Mesendoderm (in vitro differentiated cells): ENCODE data around the gene C14orf39.
A peak's percentile ranks its signal among the peaks of the same experiment; 100 is the strongest.

Experiments used
- DNase-seq: peaks from one replicate; pipeline ENCODE4 v3.0.0; 2013
- H2AK5ac ChIP-seq: 2 replicates; pipeline ENCODE4 v1.6.1; 2013; ENCODE audit warnings: low read length, inconsistent platforms
- H2BK120ac ChIP-seq: 2 replicates; pipeline ENCODE4 v1.6.1; 2013; ENCODE audit warnings: low read depth, mild to moderate bottlenecking, low read length, moderate library complexity, mixed read lengths
- H2BK15ac ChIP-seq: replicated peaks from 2 replicates; pipeline ENCODE4 v1.6.1; 2013; ENCODE audit warnings: low read depth, mild to moderate bottlenecking, moderate library complexity
- H2BK5ac ChIP-seq: 2 replicates; pipeline ENCODE4 v1.6.1; 2013; ENCODE audit warnings: low read length, inconsistent platforms
- H3K18ac ChIP-seq: 2 replicates; pipeline ENCODE4 v1.6.1; 2013; ENCODE audit warnings: mild to moderate bottlenecking, low read length, mixed read lengths
- H3K23ac ChIP-seq: one replicate; pipeline ENCODE4 v1.6.1; 2013; ENCODE audit warnings: low read length
- H3K27ac ChIP-seq: 2 replicates; pipeline ENCODE4 v1.5.1; 2013; ENCODE audit warnings: low read depth, mild to moderate bottlenecking, inconsistent platforms, low read length, moderate library complexity
- H3K27me3 ChIP-seq: 2 replicates; pipeline ENCODE4 v1.6.1; 2013; ENCODE audit warnings: low read length, control low read depth, mild to moderate bottlenecking, inconsistent platforms; ENCODE audit not compliant: insufficient read depth, poor library complexity
- H3K36me3 ChIP-seq: 2 replicates; pipeline ENCODE4 v1.6.1; 2013; ENCODE audit warnings: low read length, inconsistent platforms; ENCODE audit not compliant: control insufficient read depth, insufficient read depth
- H3K4ac ChIP-seq: one replicate; pipeline ENCODE4 v1.6.1; 2013; ENCODE audit warnings: low read depth, mild to moderate bottlenecking, low read length, moderate library complexity
- H3K4me1 ChIP-seq: 2 replicates; pipeline ENCODE4 v1.6.1; 2013; ENCODE audit warnings: low read depth, low read length, inconsistent platforms; ENCODE audit not compliant: control insufficient read depth
- H3K4me2 ChIP-seq: 2 replicates; pipeline ENCODE4 v1.6.1; 2013; ENCODE audit warnings: low read length
- H3K4me3 ChIP-seq: 2 replicates; pipeline ENCODE4 v1.5.1; 2013; ENCODE audit warnings: mild to moderate bottlenecking, low read length
- H3K56ac ChIP-seq: one replicate; pipeline ENCODE4 v1.6.1; 2013; ENCODE audit warnings: low read length
- H3K79me1 ChIP-seq: 2 replicates; pipeline ENCODE4 v1.6.1; 2013; ENCODE audit warnings: low read length, inconsistent platforms
- H3K79me2 ChIP-seq: 2 replicates; pipeline ENCODE4 v1.6.1; 2013; ENCODE audit warnings: mild to moderate bottlenecking, low read length; ENCODE audit not compliant: control insufficient read depth, insufficient read depth
- H3K9ac ChIP-seq: 2 replicates; pipeline ENCODE4 v1.6.1; 2013; ENCODE audit warnings: low read length, inconsistent platforms
- H4K5ac ChIP-seq: one replicate; pipeline ENCODE4 v1.6.1; 2013; ENCODE audit warnings: low read length
- H4K8ac ChIP-seq: one replicate; pipeline ENCODE4 v1.6.1; 2013; ENCODE audit warnings: low read depth, mild to moderate bottlenecking, control low read depth, low read length, moderate library complexity
- WGBS: extraction: QIAGEN DNeasy Blood & Tissue Kit; methylation state at CpG from one replicate; pipeline ENCODE4 v1.1.7; 2013; ENCODE audit warnings: low lambda C conversion rate, missing lambda C conversion rate; ENCODE audit not compliant: insufficient coverage; ENCODE audit errors: extremely low coverage; 5-methylcytosine and 5-hydroxymethylcytosine counted together

The C14orf39 gene

DNA sequence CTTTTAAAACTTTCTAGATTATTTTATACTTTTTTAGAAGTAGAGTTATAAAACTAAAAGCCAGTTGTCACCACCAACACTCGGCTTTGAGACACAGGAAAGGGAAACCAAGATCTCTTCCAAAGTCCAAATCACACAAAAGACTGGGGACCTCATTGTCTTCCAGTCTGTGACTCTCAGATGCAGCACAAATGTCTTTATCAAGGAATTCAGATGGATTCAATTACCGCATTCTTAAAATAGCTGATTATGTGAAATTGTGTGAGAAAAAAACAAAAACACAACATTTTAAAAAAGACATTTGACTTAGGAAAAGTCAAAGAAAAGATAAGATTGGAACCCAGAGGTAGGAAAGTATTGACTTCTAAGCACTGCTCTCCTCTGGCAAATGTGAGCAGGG is 19.6 kb upstream of the C14orf39 start:
- Histone ChIP-seq H2BK120ac (no peak overlapping the region), H3K9ac (no peak overlapping the region), H3K27ac (no peak overlapping the region), H3K23ac (no peak overlapping the region), H3K79me2 (no peaks in the 10 kb centered on the region), H3K4ac (no peak overlapping the region), H3K4me1 (peaks cover 3% of the 10 kb centered on the region), H3K79me1 (no peaks in the 10 kb centered on the region), H3K18ac (no peak overlapping the region), H4K8ac (no peak overlapping the region), H2BK5ac (no peak overlapping the region), H2BK15ac (no peak overlapping the region), H3K56ac (no peak overlapping the region), H3K27me3 (peaks cover 48% of the 10 kb centered on the region), H3K4me3 (no peak overlapping the region), H3K36me3 (no peaks in the 10 kb centered on the region), H4K5ac (no peak overlapping the region), H2AK5ac (no peak overlapping the region), H3K4me2 (no peak overlapping the region)
- peak; percentile 6 for DNase-seq
- no CpG with 5 or more reads among the region's 2 CpGs for WGBS

DNA sequence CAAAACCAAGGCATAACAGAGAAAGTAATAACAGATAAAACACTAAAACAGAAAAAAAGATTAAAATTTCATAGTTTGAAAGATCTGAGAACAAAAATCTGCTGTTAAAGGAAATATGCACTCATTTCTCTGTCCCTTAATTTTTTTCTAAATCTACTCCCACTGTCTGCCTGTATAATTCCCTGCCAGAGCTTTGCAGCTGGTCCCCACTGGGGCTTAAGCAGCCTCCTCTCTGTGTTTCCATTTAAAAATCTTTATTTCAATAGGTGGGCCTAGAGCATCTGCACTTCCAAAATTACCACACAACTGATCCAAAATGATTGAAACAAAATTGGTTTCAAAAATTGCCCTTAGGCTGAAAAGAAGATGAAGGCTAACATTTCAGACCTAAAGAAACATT is 16.7 kb upstream of the C14orf39 start:
- H3K36me3 ChIP-seq, result no peaks in the 10 kb centered on the region
- H4K8ac ChIP-seq, result no peak overlapping the region
- DNase-seq, result no peak
- H3K4me3 ChIP-seq, result no peak overlapping the region
- H3K56ac ChIP-seq, result no peak overlapping the region
- H3K79me2 ChIP-seq, result no peaks in the 10 kb centered on the region
- peaks cover 22% of the 10 kb centered on the region for H3K27me3 ChIP-seq
- H4K5ac ChIP-seq, result no peak overlapping the region
- no peak overlapping the region for H2BK15ac ChIP-seq
- no peak overlapping the region for H3K4me2 ChIP-seq
- H3K23ac ChIP-seq, result no peak overlapping the region
- H3K79me1 ChIP-seq, result no peaks in the 10 kb centered on the region
- H3K4me1 ChIP-seq, result no peaks in the 10 kb centered on the region
- H3K4ac ChIP-seq, result no peak overlapping the region
- H2AK5ac ChIP-seq, result no peak overlapping the region
- H2BK120ac ChIP-seq, result no peak overlapping the region
- H3K18ac ChIP-seq, result no peak overlapping the region
- no peak overlapping the region for H3K9ac ChIP-seq
- H2BK5ac ChIP-seq, result no peak overlapping the region
- H3K27ac ChIP-seq, result no peak overlapping the region

DNA sequence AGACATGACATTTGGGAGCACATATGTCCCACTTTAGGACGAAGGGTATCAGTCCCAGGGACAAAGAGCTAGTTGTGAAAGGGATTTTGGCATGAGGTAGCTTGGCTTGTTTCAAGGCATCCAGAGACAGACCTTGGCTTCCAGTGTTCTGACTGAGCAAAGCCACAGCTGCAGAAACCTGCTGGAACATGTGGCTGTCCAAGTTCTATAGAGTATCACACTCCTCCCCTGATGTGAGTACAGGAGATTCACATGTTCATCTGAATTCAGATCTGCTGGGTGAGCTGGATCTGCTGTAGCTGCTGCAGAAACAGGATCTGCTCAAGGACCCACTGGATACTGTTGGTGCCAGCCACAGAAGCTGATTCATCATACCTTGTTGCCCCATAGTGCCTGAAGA is 10.1 kb upstream of the C14orf39 start:
- no peak overlapping the region for H2BK120ac ChIP-seq
- no peak overlapping the region for H2BK15ac ChIP-seq
- WGBS, result no CpG with 5 or more reads among the region's 1 CpG
- no peaks in the 10 kb centered on the region for H3K36me3 ChIP-seq
- H2BK5ac ChIP-seq, result no peak overlapping the region
- no peaks in the 10 kb centered on the region for H3K4me1 ChIP-seq
- H4K8ac ChIP-seq, result no peak overlapping the region
- no peak overlapping the region for H3K4me3 ChIP-seq
- H3K18ac ChIP-seq, result no peak overlapping the region
- H3K27ac ChIP-seq, result no peak overlapping the region
- H3K23ac ChIP-seq, result no peak overlapping the region
- DNase-seq, result no peak
- no peak overlapping the region for H3K56ac ChIP-seq
- H3K9ac ChIP-seq, result no peak overlapping the region
- H3K79me1 ChIP-seq, result no peaks in the 10 kb centered on the region
- no peaks in the 10 kb centered on the region for H3K27me3 ChIP-seq
- no peak overlapping the region for H2AK5ac ChIP-seq
- no peak overlapping the region for H3K4ac ChIP-seq
- no peak overlapping the region for H3K4me2 ChIP-seq
- H4K5ac ChIP-seq, result no peak overlapping the region
- H3K79me2 ChIP-seq, result no peaks in the 10 kb centered on the region

DNA sequence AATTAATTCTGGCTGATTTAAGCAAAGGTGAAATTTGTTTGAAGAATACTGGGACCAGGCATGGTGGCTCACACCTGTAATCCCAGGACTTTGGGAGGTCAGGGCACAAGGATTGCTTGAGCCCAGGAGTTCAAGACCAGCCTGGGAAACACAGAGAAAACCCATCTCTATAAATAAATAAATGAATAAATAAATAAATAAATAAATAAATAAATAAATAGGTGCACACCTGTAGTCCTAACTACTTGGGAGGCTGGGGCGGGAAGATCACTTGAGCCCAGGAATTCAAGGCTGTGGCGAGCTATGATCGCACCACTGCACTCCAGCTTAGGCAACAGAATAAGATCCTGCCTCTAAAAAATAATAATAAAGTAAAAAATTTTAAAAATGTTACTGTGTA is 4.4 kb upstream of the C14orf39 start:
- no CpG with 5 or more reads among the region's 3 CpGs for WGBS
- H3K56ac ChIP-seq, result no peak overlapping the region
- no peaks in the 10 kb centered on the region for H3K79me1 ChIP-seq
- no peaks in the 10 kb centered on the region for H3K27me3 ChIP-seq
- no peaks in the 10 kb centered on the region for H3K4me1 ChIP-seq
- no peak overlapping the region for H4K5ac ChIP-seq
- no peak for DNase-seq
- no peak overlapping the region for H3K27ac ChIP-seq
- no peak overlapping the region for H3K4me3 ChIP-seq
- no peaks in the 10 kb centered on the region for H3K79me2 ChIP-seq
- H2BK5ac ChIP-seq, result no peak overlapping the region
- H3K4me2 ChIP-seq, result no peak overlapping the region
- no peak overlapping the region for H3K23ac ChIP-seq
- H3K36me3 ChIP-seq, result no peaks in the 10 kb centered on the region
- H2BK15ac ChIP-seq, result no peak overlapping the region
- no peak overlapping the region for H2BK120ac ChIP-seq
- H3K18ac ChIP-seq, result no peak overlapping the region
- no peak overlapping the region for H4K8ac ChIP-seq
- H3K9ac ChIP-seq, result no peak overlapping the region
- no peak overlapping the region for H3K4ac ChIP-seq
- H2AK5ac ChIP-seq, result no peak overlapping the region

DNA sequence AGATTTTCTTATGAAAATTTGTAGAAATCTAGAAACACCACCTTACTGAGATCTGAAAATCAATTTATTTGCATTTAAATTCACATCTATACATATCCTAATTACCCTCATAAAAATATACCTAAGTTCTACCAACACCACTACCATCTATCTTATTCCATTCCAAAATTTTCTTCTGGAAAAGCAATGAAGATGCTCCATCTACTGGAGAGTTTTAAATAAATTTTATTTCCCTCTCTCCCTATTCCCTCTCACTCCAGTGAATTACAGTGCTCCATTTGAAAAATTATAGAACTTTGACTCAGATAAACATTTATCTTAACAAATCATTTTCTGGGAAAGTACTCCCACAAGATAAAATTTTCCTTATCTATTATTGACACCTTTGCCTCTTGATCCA is 2.3 kb upstream of the C14orf39 start:
- no peak overlapping the region for H3K27ac ChIP-seq
- H3K18ac ChIP-seq, result no peak overlapping the region
- H2BK15ac ChIP-seq, result no peak overlapping the region
- H3K4me2 ChIP-seq, result no peak overlapping the region
- no peaks in the 10 kb centered on the region for H3K27me3 ChIP-seq
- H3K4me1 ChIP-seq, result no peaks in the 10 kb centered on the region
- H2BK5ac ChIP-seq, result no peak overlapping the region
- no peak overlapping the region for H2BK120ac ChIP-seq
- no peak overlapping the region for H3K4me3 ChIP-seq
- no peak overlapping the region for H2AK5ac ChIP-seq
- DNase-seq, result no peak
- no peaks in the 10 kb centered on the region for H3K36me3 ChIP-seq
- H3K79me2 ChIP-seq, result no peaks in the 10 kb centered on the region
- H3K56ac ChIP-seq, result no peak overlapping the region
- no peak overlapping the region for H4K5ac ChIP-seq
- H3K79me1 ChIP-seq, result no peaks in the 10 kb centered on the region
- H3K9ac ChIP-seq, result no peak overlapping the region
- H3K23ac ChIP-seq, result no peak overlapping the region
- H4K8ac ChIP-seq, result no peak overlapping the region
- no peak overlapping the region for H3K4ac ChIP-seq

DNA sequence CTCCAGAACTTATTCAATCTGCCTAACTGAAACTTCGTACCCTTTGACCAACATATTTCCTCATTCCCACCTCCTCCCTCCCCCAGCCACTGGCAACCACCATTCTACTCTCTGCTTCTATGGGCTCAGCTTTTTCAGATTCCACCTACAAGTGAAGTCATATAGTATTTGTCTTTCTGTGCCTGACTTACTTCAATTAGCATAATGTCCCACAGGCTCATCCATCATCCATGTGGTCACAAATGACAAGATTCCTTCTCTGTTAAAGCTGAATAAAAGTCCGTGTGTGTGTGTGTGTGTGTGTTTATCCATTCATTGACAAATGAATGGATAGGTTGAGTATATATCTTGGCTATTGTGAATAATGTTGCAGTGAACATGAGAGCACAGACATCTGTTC is 1.3 kb upstream of the C14orf39 start:
- no peak for DNase-seq
- no CpG with 5 or more reads among the region's 2 CpGs for WGBS
- H3K56ac ChIP-seq, result no peak overlapping the region

More for the DNA sequence above, 1.3 kb upstream of the C14orf39 start:
- Histone ChIP-seq H2BK120ac (no peak overlapping the region), H3K4me2 (no peak overlapping the region), H2BK5ac (no peak overlapping the region), H3K27me3 (no peaks in the 10 kb centered on the region), H3K4me3 (no peak overlapping the region), H2BK15ac (no peak overlapping the region), H3K4ac (no peak overlapping the region), H3K18ac (no peak overlapping the region), H3K4me1 (no peaks in the 10 kb centered on the region), H3K23ac (no peak overlapping the region), H3K9ac (no peak overlapping the region), H4K5ac (no peak overlapping the region), H3K27ac (no peak overlapping the region), H4K8ac (no peak overlapping the region), H3K79me1 (no peaks in the 10 kb centered on the region), H2AK5ac (no peak overlapping the region), H3K79me2 (no peaks in the 10 kb centered on the region), H3K36me3 (no peaks in the 10 kb centered on the region)
